Vagina (tissue), 2 donors: ENCODE results near the gene CYSRT1. TPM values are rescaled to one million over a fixed set of nuclear protein-coding genes. Genes with fewer than 3 reads are reported as not detected.

Source experiments
- DNase-seq, 2 donors: peaks; one replicate each; pipeline ENCODE4 v3.0.0-alpha.2; 2017; ENCODE audit errors: extremely low spot score in 2 of 2
- H3K27ac ChIP-seq: fragments of 200-600 bp; sonication (generic); one replicate; pipeline ENCODE4 v1.5.1; 2019
- H3K27me3 ChIP-seq: fragments of 200-600 bp; sonication (generic); one replicate; pipeline ENCODE4 v1.5.1; 2019
- H3K36me3 ChIP-seq, 2 donors: fragments of 200-600 bp; sonication (generic); one replicate each; pipeline ENCODE4 v1.5.1; 2017 to 2019
- H3K4me1 ChIP-seq: fragments of 200-600 bp; sonication (generic); one replicate; pipeline ENCODE4 v1.5.1; 2019
- H3K4me3 ChIP-seq, 2 donors: fragments of 200-600 bp; sonication (generic); 1 replicate in 1 of 2; 2 replicates in 1 of 2; pipeline ENCODE4 v1.5.1; 2016 to 2019
- H3K9me3 ChIP-seq: fragments of 200-600 bp; sonication (generic); one replicate; pipeline ENCODE4 v1.5.1; 2019
- POLR2A ChIP-seq, 2 donors: fragments of 450-650 bp; IDR thresholded peaks; one replicate each; pipeline ENCODE4 v1.6.1; 2017; ENCODE audit warnings: antibody characterized with exemption in 2 of 2, mild to moderate bottlenecking in 2 of 2, moderate library complexity in 2 of 2
- POLR2AphosphoS5 ChIP-seq, 2 donors: sonication (generic); formaldehyde crosslinking; IDR thresholded peaks; one replicate each; pipeline ENCODE4 v1.9.0; 2017; ENCODE audit warnings: antibody characterized with exemption in 2 of 2, mild to moderate bottlenecking in 2 of 2, low read depth in 1 of 2; ENCODE audit not compliant: insufficient read depth in 1 of 2
- intact Hi-C: fragments of 100-400 bp; cut with DNase I; formaldehyde crosslinking; loops from one replicate; pipeline ENCODE4 v1.15.1; 2023
- total RNA-seq: library from RNA; depleted of rRNA; stranded (reverse); fragments of >200 nt; gene quantifications from one replicate; pipeline ENCODE4 v1.2.3, GENCODE V29; 2016
- TF ChIP-seq, protein P1 (sequence below), 3 experiments: fragments of 450-650 bp in 2 of 3; fragments of 200-600 bp in 1 of 3; sonication (generic) in 1 of 3; IDR thresholded peaks; one replicate each; pipeline ENCODE4 v1.5.1; 2017 to 2019; ENCODE audit warnings: antibody characterized with exemption in 3 of 3, mild to moderate bottlenecking in 2 of 3, moderate library complexity in 2 of 3

The CYSRT1 gene
- total RNA-seq, 1 donor from 2014 or later, result 24.3 TPM

DNA sequence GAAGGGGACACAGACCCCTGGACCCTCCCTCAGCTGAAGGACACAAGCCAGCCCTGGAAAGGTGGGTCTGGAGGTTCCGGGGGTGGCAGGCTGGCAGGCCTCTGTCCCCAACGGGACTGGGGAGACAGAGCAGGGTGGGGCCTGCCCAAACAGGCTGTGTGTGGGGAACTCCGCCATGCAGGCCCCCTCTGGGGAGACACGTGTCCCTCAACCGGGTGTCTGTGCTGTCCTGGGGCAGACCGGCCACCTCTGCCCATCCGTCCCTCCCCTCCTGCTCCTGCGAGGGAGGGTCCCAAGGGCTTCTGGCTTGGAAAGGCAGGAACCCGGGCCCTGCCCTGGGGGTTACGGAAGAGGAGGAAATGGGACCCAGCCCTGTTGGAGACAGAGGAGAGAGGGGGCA is 7.1 kb downstream of the CYSRT1 start:
- peaks cover 23% of the 10 kb centered on the region for H3K4me1 ChIP-seq
- H3K27me3 ChIP-seq, result peaks cover 4% of the 10 kb centered on the region
- H3K4me3 ChIP-seq, result no peak overlapping the region
- H3K9me3 ChIP-seq, result no peaks in the 10 kb centered on the region
- TF ChIP-seq POLR2A (IDR thresholded peaks at IDR 0.05) (no peak), POLR2AphosphoS5 (IDR thresholded peaks at IDR 0.05; ENCODE audit: insufficient read depth in 1 of 2, low read depth in 1 of 2) (no peak)
- TF ChIP-seq, protein P1, sequence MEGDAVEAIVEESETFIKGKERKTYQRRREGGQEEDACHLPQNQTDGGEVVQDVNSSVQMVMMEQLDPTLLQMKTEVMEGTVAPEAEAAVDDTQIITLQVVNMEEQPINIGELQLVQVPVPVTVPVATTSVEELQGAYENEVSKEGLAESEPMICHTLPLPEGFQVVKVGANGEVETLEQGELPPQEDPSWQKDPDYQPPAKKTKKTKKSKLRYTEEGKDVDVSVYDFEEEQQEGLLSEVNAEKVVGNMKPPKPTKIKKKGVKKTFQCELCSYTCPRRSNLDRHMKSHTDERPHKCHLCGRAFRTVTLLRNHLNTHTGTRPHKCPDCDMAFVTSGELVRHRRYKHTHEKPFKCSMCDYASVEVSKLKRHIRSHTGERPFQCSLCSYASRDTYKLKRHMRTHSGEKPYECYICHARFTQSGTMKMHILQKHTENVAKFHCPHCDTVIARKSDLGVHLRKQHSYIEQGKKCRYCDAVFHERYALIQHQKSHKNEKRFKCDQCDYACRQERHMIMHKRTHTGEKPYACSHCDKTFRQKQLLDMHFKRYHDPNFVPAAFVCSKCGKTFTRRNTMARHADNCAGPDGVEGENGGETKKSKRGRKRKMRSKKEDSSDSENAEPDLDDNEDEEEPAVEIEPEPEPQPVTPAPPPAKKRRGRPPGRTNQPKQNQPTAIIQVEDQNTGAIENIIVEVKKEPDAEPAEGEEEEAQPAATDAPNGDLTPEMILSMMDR (IDR thresholded peaks at IDR 0.05), result no peak
- H3K27ac ChIP-seq, result no peak overlapping the region
- intact Hi-C loops, result no loop called here
- DNase-seq, result no peak
- no peaks in the 10 kb centered on the region for H3K36me3 ChIP-seq

DNA sequence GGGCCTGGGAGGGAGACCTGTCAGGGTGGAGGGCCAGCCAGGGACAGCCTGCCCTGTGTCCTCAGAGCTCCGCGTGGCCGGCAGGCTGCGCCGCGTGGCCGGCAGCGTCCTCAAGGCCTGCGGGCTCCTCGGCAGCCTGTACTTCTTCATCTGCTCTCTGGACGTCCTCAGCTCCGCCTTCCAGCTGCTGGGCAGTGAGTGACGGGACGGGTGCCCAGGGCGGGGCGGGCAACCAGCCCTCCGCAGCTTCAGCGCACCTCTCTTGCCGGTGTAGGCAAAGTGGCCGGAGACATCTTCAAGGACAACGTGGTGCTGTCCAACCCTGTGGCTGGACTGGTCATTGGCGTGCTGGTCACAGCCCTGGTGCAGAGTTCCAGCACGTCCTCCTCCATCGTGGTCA is 7.5 kb downstream of the CYSRT1 start:
- Histone ChIP-seq H3K4me3 (no peak overlapping the region), H3K27me3 (peaks cover 4% of the 10 kb centered on the region), H3K27ac (no peak overlapping the region), H3K9me3 (no peaks in the 10 kb centered on the region), H3K36me3 (no peaks in the 10 kb centered on the region), H3K4me1 (peaks cover 23% of the 10 kb centered on the region)
- no peak for DNase-seq
- TF ChIP-seq POLR2AphosphoS5 (IDR thresholded peaks at IDR 0.05; ENCODE audit: insufficient read depth in 1 of 2, low read depth in 1 of 2) (no peak), POLR2A (IDR thresholded peaks at IDR 0.05) (no peak)
- TF ChIP-seq, protein P1 (IDR thresholded peaks at IDR 0.05), result no peak
- intact Hi-C loops, result no loop called here

DNA sequence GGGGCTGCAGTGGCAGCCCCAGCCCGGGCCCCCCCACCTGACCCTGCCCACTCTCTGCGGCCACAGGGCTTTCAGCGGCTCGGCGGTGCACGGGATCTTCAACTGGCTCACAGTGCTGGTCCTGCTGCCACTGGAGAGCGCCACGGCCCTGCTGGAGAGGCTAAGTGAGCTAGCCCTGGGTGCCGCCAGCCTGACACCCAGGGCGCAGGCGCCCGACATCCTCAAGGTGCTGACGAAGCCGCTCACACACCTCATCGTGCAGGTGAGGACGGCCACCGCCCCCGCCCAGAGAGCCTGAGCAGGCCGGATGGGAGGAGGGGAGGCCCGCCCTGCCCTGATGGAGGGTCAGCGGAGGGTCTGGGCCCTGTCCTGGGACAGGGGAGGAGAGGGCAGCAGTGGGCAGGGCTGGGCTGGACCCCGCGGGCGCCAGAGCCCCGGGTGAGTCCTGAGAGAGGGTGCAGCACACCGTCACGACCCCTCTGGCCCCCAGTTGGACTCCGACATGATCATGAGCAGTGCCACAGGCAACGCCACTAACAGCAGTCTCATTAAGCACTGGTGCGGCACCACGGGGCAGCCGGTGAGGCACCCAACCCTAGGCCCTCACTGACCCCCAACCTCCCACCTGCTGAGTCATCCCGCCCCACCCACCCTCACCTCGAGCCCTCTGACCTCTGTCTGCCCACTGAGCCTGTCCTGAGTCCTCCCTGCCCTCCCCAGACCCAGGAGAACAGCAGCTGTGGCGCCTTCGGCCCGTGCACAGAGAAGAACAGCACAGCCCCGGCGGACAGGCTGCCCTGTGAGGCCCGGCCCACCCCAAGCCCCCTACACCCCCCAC is 8.4 kb downstream of the CYSRT1 start:
- no peak overlapping the region for H3K27ac ChIP-seq
- intact Hi-C loops, result no loop called here
- H3K9me3 ChIP-seq, result no peaks in the 10 kb centered on the region
- no peaks in the 10 kb centered on the region for H3K36me3 ChIP-seq
- no peak overlapping the region for H3K4me3 ChIP-seq
- DNase-seq, result no peak
- H3K27me3 ChIP-seq, result peaks cover 4% of the 10 kb centered on the region
- peaks cover 24% of the 10 kb centered on the region for H3K4me1 ChIP-seq
- TF ChIP-seq, protein P1 (IDR thresholded peaks at IDR 0.05), result no peak
- no peak for TF ChIP-seq POLR2A (IDR thresholded peaks at IDR 0.05)

DNA sequence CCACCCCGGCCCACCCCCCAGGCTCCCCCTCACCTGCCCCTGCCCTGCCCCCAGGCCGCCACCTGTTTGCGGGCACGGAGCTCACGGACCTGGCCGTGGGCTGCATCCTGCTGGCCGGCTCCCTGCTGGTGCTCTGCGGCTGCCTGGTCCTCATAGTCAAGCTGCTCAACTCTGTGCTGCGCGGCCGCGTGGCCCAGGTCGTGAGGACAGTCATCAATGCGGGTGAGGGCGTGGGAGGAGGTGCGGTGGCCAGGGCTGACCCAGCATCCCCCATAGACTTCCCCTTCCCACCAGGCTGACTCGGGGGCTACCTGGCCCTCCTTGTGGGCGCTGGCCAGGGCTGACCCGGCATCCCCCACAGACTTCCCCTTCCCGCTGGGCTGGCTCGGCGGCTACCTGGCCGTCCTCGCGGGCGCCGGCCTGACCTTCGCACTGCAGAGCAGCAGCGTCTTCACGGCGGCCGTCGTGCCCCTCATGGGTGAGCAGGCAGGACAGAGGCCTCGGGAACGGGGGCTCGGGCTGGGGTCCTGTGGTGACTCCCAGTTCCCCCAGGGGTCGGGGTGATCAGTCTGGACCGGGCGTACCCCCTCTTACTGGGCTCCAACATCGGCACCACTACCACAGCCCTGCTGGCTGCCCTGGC is 9.2 kb downstream of the CYSRT1 start:
- Histone ChIP-seq H3K27me3 (peaks cover 4% of the 10 kb centered on the region), H3K9me3 (no peaks in the 10 kb centered on the region), H3K4me1 (peaks cover 30% of the 10 kb centered on the region), H3K36me3 (no peaks in the 10 kb centered on the region), H3K4me3 (no peak overlapping the region), H3K27ac (no peak overlapping the region)
- no peak for DNase-seq
- intact Hi-C loops, result no loop called here
- TF ChIP-seq, protein P1 (IDR thresholded peaks at IDR 0.05), result no peak
- TF ChIP-seq POLR2A (IDR thresholded peaks at IDR 0.05) (no peak), POLR2AphosphoS5 (IDR thresholded peaks at IDR 0.05; ENCODE audit: insufficient read depth in 1 of 2, low read depth in 1 of 2) (no peak)
